ENCODE results near the gene CLDND2. TPM values are rescaled to one million over a fixed set of nuclear protein-coding genes. Genes with fewer than 3 reads are reported as not detected.

The CLDND2 gene
- total RNA-seq, 4 donors from 2014 or later, result not detected

- Histone ChIP-seq H3K27ac (no peak overlapping the region), H3K4me1 (peaks cover 0 to 16% (median 6%) of the 10 kb centered on the region in 4 donors), H3K4me3 (no peak overlapping the region), H3K36me3 (peaks cover 0 to 14% (median 0%) of the 10 kb centered on the region in 3 donors), H3K9me3 (no peaks in the 10 kb centered on the region), H3K27me3 (peaks cover 0 to 76% of the 10 kb centered on the region in 2 donors)
- TF ChIP-seq POLR2A (IDR thresholded peaks at IDR 0.05) (no peak), EP300 (IDR thresholded peaks at IDR 0.05) (no peak), CTCF (IDR thresholded peaks at IDR 0.05) (no peak)
- 20 to 33% methylated on average over 9 to 24 of the region's 36 CpGs for WGBS, 2 donors
- no peak for DNase-seq (ENCODE audit: low spot score in 2 of 2)
Observed at GRCh38 chr19:51326216-51327065, 42.4 kb downstream of the CLDND2 start.

- peaks cover 0 to 76% of the 10 kb centered on the region in 2 donors for H3K27me3 ChIP-seq
- no peak overlapping the region for H3K27ac ChIP-seq
- H3K9me3 ChIP-seq, result no peaks in the 10 kb centered on the region
- H3K4me3 ChIP-seq, result no peak overlapping the region
- H3K36me3 ChIP-seq, result peaks cover 0 to 4% (median 0%) of the 10 kb centered on the region in 3 donors
- 52 to 63% methylated on average over 25 to 26 of the region's 26 CpGs for WGBS, 2 donors
- no peak for DNase-seq (ENCODE audit: low spot score in 2 of 2)
- peaks cover 0 to 16% (median 6%) of the 10 kb centered on the region in 4 donors for H3K4me1 ChIP-seq
- no peak for TF ChIP-seq CTCF (IDR thresholded peaks at IDR 0.05)
- no peak for TF ChIP-seq EP300 (IDR thresholded peaks at IDR 0.05)
- no peak for TF ChIP-seq POLR2A (IDR thresholded peaks at IDR 0.05)
Observed at GRCh38 chr19:51325161-51325976, 43.4 kb downstream of the CLDND2 start.

- no peaks in the 10 kb centered on the region for H3K9me3 ChIP-seq
- TF ChIP-seq POLR2A (IDR thresholded peaks at IDR 0.05) (no peak), CTCF (IDR thresholded peaks at IDR 0.05) (no peak), EP300 (IDR thresholded peaks at IDR 0.05) (no peak)
- no peak overlapping the region for H3K27ac ChIP-seq
- no peak overlapping the region for H3K4me3 ChIP-seq
- DNase-seq (ENCODE audit: low spot score in 2 of 2), result no peak
- H3K36me3 ChIP-seq, result no peaks in the 10 kb centered on the region
- peaks cover 0 to 16% (median 6%) of the 10 kb centered on the region in 4 donors for H3K4me1 ChIP-seq
- H3K27me3 ChIP-seq, result peaks cover 0 to 68% of the 10 kb centered on the region in 2 donors
- 70 to 73% methylated on average over 6 of the region's 6 CpGs for WGBS, 2 donors
Observed at GRCh38 chr19:51324167-51324481, 44.7 kb downstream of the CLDND2 start.

GRCh38 chr19:51323481-51324166 lies 45.2 kb downstream of the CLDND2 start:
- no peaks in the 10 kb centered on the region for H3K36me3 ChIP-seq
- peaks cover 0 to 16% (median 6%) of the 10 kb centered on the region in 4 donors for H3K4me1 ChIP-seq
- DNase-seq (ENCODE audit: low spot score in 2 of 2), result no peak
- H3K9me3 ChIP-seq, result no peaks in the 10 kb centered on the region
- no peak overlapping the region for H3K4me3 ChIP-seq
- H3K27ac ChIP-seq, result no peak overlapping the region
- TF ChIP-seq CTCF (IDR thresholded peaks at IDR 0.05), result no peak
- TF ChIP-seq EP300 (IDR thresholded peaks at IDR 0.05), result no peak
- TF ChIP-seq POLR2A (IDR thresholded peaks at IDR 0.05), result no peak
- peaks cover 0 to 63% of the 10 kb centered on the region in 2 donors for H3K27me3 ChIP-seq
- 73 to 78% methylated on average over 29 of the region's 29 CpGs for WGBS, 2 donors

Measured in tibial nerve (tissue), 4 donors.